GM21528 (cell line): ENCODE measurements around the gene HEATR5B.
"Not testable (repeated sequence)": the region's sequence is repeated elsewhere in the genome, so short reads cannot be mapped to it uniquely, and the experiment has no call there.

Source experiments
- ATAC-seq: cut with Tn5 transposase; IDR thresholded peaks from one replicate; pipeline ENCODE4 v1.9.1; 2021; ENCODE audit warnings: mild to moderate bottlenecking, moderate library complexity; ENCODE audit not compliant: unreplicated experiment, low FRiP score

HEATR5B gene

DNA sequence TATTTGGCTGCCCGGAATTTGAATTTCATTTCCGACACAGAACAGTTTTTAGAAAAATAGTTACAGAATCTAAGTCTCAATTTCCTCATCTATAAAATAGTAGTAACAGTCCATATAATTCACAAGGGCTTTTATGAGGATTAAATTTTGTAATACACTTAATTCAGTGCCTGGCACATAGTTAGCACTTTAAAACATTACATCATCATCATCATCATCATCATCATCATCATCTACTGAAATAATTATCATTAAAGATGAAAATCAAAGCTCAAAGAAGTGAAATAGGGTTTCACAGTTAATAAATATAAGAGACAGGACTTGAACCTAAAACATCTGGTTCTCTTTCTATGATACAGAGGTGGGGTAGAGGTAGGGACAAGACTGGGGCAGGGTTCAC is 13.2 kb downstream of the HEATR5B start:
- ATAC-seq, result no peak

- no peak for ATAC-seq
Observed at GRCh38 chr2:37068686-37069085, 15.5 kb downstream of the HEATR5B start.

DNA sequence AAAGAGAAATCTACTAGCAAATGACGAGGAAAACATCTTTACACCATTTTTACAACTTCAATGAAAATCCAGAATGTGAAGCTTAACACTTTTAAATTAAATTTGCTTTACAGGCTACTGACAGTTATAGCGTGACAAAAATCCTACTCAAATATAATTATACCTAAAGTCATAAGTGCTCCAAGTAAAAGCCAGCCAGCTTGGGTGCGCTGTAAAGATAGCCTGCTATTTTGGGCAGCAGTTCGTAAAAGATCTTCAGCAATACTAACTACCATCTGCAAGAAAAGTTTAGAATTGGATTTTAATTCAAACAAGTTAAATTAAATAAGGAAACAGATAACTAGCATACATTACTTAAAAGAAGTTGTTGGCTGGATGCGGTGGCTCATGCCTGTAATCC is 22.4 kb downstream of the HEATR5B start:
- no peak for ATAC-seq

- no peak for ATAC-seq
Observed at GRCh38 chr2:37061013-37061711, 23.0 kb downstream of the HEATR5B start.

GRCh38 chr2:37060446-37060845 is 23.7 kb downstream of the HEATR5B start:
- no peak for ATAC-seq

- no peak for ATAC-seq
Observed at GRCh38 chr2:37059841-37060240, 24.3 kb downstream of the HEATR5B start.

- no peak for ATAC-seq
Observed at GRCh38 chr2:37052600-37053332, 31.4 kb downstream of the HEATR5B start.

GRCh38 chr2:37039580-37039979 is 44.6 kb downstream of the HEATR5B start:
- no peak for ATAC-seq

GRCh38 chr2:37037771-37038170 is 46.4 kb downstream of the HEATR5B start:
- no peak for ATAC-seq

DNA sequence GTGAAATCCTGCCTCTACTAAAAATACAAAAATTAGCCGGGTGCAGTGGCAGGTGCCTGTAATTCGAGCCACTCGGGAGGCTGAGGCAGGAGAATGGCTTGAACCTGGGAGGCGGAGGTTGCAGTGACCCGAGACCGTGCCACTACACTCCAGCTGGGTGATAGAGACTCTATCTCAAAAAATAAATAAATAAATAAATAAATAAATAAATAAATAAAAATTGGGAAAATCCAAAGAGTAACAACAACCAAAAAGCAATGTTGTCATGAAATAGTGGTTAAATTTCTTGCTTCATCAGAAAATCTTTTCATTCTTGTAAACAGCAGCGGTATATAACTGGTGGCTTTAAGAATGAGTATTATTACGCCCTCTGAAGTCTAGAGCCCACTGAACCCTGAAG is 54.4 kb downstream of the HEATR5B start:
- ATAC-seq, result no peak

DNA sequence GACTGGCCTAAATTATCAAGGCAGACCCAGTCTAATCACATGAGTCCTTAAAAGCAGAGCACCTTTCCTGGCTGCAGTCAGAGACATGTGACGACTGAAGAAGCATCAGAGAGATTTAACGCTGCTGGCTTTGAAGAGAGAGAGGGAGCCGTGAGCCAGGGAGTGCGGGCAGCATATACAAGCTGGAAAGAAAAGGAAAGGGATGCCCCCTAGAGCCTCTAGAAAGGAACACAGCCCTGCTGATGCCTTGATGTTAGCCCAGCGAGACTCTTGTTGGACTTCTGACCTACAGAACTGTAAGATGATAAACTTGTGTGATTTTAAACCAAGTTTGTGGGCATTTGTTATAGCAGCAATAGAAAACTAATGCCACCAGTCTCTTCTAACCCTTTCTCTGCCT is 58.1 kb downstream of the HEATR5B start:
- ATAC-seq, result no peak

DNA sequence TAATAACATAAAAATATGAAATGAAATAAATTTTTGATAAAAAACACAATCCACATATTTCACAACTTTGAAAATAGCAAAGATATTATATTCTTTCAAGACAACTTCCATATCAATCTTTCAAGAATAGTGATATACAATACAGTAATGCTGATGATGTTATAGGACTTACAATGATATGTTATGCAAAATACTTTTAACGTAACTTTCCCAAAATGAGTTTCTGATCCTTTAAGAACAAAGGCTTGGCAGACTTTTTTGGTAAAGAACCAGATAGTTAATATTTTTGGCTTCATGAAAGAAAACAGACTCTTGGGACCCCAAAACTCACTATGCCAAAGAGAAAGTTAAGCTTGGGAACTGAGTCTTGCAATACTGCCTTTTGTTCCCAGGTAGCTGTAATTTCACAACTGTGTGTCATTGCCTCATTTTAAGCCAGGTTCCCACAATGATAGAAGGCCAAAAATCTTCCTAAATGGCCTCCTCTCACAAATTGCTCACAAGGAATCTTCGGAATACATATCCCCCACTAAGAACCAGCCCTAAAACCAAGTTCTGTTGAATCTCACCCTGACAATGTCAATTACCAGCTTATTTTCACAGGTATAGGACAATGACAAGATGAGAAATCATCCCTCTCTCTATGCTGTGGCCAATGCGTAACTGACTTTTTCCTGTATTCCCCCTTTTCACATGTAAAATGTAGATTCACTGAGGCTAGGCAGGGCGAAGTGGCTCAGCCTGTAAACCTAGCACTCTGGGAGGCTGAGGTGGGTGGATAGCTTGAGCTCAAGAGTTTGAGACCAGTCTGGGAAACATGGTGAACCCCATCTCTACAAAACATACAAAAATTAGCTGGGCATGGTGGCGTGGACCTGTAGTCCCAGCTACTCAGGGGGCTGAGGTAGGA is 63.0 kb downstream of the HEATR5B start:
- no peak for ATAC-seq

- ATAC-seq, result no peak
Observed at GRCh38 chr2:37020212-37020886, 63.8 kb downstream of the HEATR5B start.

DNA sequence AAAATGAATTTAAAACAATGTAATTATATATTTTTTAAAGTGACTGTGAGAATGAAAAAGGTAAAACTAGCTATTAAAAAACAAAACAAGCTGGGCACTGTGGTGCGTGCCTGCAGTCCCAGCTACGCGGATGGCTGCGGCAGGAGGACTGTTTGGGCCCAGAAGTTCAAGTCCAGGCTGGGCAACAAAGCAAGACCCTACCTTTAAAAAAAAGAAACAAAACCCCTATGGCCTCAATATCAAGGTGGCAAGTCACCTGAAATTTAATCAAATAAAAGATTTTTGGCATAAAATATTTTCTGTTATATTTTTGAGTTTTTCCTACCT is 70.9 kb downstream of the HEATR5B start:
- ATAC-seq, result peak; percentile 27

- no peak for ATAC-seq
Observed at GRCh38 chr2:37011130-37011529, 73.0 kb downstream of the HEATR5B start.

GRCh38 chr2:37005118-37005868 is 78.9 kb downstream of the HEATR5B start:
- ATAC-seq, result peak; percentile 99

- no peak for ATAC-seq
Observed at GRCh38 chr2:37000988-37001556, 83.1 kb downstream of the HEATR5B start.

GRCh38 chr2:37000318-37000717 is 83.9 kb downstream of the HEATR5B start:
- ATAC-seq, result no peak

DNA sequence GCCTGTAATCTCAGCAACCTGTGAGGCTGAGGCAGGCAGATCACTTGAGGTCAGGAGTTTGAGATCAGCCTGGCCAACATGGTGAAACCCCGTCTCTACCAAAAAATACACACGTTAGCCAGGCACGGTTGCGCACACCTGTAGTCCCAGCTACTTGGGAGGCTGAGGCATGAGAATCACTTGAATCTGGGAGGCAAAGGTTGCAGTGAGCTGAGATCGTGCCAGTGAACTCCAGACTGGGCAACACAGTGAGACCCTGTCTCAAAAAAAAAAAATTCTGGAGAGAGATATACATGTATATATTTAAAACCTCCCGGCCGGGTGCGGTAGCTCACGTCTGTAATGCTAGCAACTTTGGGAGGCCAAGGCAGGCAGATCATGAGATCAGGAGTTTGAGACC is 84.8 kb downstream of the HEATR5B start:
- ATAC-seq, result not testable (repeated sequence)
